BLaER1 treated with 17β-estradiol and CSF1 and Interleukin-3, amounts not matched to agents 10 nM and 100 nM (cell line): ENCODE data around the gene PLCB1.
"Not testable (repeated sequence)": the region's sequence is repeated elsewhere in the genome, so short reads cannot be mapped to it uniquely, and the experiment has no call there.

Experiments
- H3K27ac ChIP-seq, 11 experiments: shearing (Covaris generic); formaldehyde crosslinking; 2 replicates each; pipeline ENCODE4 v1.8.1; 2022
- H3K27me3 ChIP-seq, 11 experiments: shearing (Covaris generic); formaldehyde crosslinking; 2 replicates each; pipeline ENCODE4 v1.8.1; 2022
- H3K36me3 ChIP-seq, 11 experiments: shearing (Covaris generic); formaldehyde crosslinking; 2 replicates each; pipeline ENCODE4 v1.8.1; 2022
- H3K4me1 ChIP-seq, 10 experiments: shearing (Covaris generic); formaldehyde crosslinking; 2 replicates each; pipeline ENCODE4 v1.8.1; 2022
- H3K4me2 ChIP-seq, 11 experiments: shearing (Covaris generic); formaldehyde crosslinking; 2 replicates each; pipeline ENCODE4 v1.8.1; 2022
- H3K4me3 ChIP-seq, 10 experiments: shearing (Covaris generic); formaldehyde crosslinking; 2 replicates each; pipeline ENCODE4 v1.8.1; 2022
- H3K9ac ChIP-seq, 11 experiments: shearing (Covaris generic); formaldehyde crosslinking; 2 replicates each; pipeline ENCODE4 v1.8.1; 2022
- H3K9me3 ChIP-seq, 11 experiments: shearing (Covaris generic); formaldehyde crosslinking; replicated peaks in 1 of 11; 2 replicates each; pipeline ENCODE4 v1.8.1; 2022
- H4K20me1 ChIP-seq, 11 experiments: shearing (Covaris generic); formaldehyde crosslinking; 2 replicates each; pipeline ENCODE4 v1.8.1; 2022
- Cebpa-rat ChIP-seq, 11 experiments: shearing (Covaris generic); IDR thresholded peaks; 2 replicates each; pipeline ENCODE4 v1.8.1; 2022

The PLCB1 gene

GRCh38 chr20:8339349-8339748 is 207.3 kb downstream of the PLCB1 start:
- no peak overlapping the region for H3K4me2 ChIP-seq
- H3K9ac ChIP-seq = no peak overlapping the region

GRCh38 chr20:8342391-8342790 is 210.3 kb downstream of the PLCB1 start:
- peaks cover 0 to 21% (median 9%) of the 10 kb centered on the region in 10 experiments; a peak in 11 of 20 replicates for H3K4me1 ChIP-seq
- no peaks in the 10 kb centered on the region for H3K27me3 ChIP-seq
- H4K20me1 ChIP-seq = no peaks in the 10 kb centered on the region

More at GRCh38 chr20:8339349-8339748, 207.3 kb downstream of the PLCB1 start:
- H3K27ac ChIP-seq = no peak overlapping the region
- peaks cover 0 to 8% (median 0%) of the 10 kb centered on the region in 11 experiments; a peak in 3 of 22 replicates for H3K9me3 ChIP-seq
- no peaks in the 10 kb centered on the region for H3K27me3 ChIP-seq
- no peak for TF ChIP-seq Cebpa-rat (IDR thresholded peaks at IDR 0.05)
- H3K36me3 ChIP-seq = no peaks in the 10 kb centered on the region
- H3K4me3 ChIP-seq = no peak overlapping the region
- H3K4me1 ChIP-seq = no peaks in the 10 kb centered on the region
- no peaks in the 10 kb centered on the region for H4K20me1 ChIP-seq

GRCh38 chr20:8344106-8344505 is 212.0 kb downstream of the PLCB1 start:
- H3K4me3 ChIP-seq = no peak overlapping the region
- H4K20me1 ChIP-seq = no peaks in the 10 kb centered on the region
- TF ChIP-seq Cebpa-rat (IDR thresholded peaks at IDR 0.05) = no peak
- peaks cover 0 to 8% (median 0%) of the 10 kb centered on the region in 11 experiments; a peak in 3 of 22 replicates for H3K9me3 ChIP-seq
- H3K27ac ChIP-seq = no peak overlapping the region
- peaks cover 0 to 38% (median 19%) of the 10 kb centered on the region in 10 experiments; a peak in 14 of 20 replicates for H3K4me1 ChIP-seq
- H3K9ac ChIP-seq = no peak overlapping the region
- H3K36me3 ChIP-seq = no peaks in the 10 kb centered on the region
- no peaks in the 10 kb centered on the region for H3K27me3 ChIP-seq
- no peak overlapping the region for H3K4me2 ChIP-seq

More at GRCh38 chr20:8342391-8342790, 210.3 kb downstream of the PLCB1 start:
- H3K36me3 ChIP-seq = no peaks in the 10 kb centered on the region
- no peak overlapping the region for H3K27ac ChIP-seq
- peaks cover 0 to 8% (median 0%) of the 10 kb centered on the region in 11 experiments; a peak in 3 of 22 replicates for H3K9me3 ChIP-seq
- H3K9ac ChIP-seq = no peak overlapping the region
- TF ChIP-seq Cebpa-rat (IDR thresholded peaks at IDR 0.05) = no peak
- no peak overlapping the region for H3K4me3 ChIP-seq
- H3K4me2 ChIP-seq = no peak overlapping the region

GRCh38 chr20:8344631-8345030 is 212.6 kb downstream of the PLCB1 start:
- TF ChIP-seq Cebpa-rat (IDR thresholded peaks at IDR 0.05) = no peak
- no peak overlapping the region for H3K4me2 ChIP-seq
- no peaks in the 10 kb centered on the region for H3K36me3 ChIP-seq
- H3K9me3 ChIP-seq = peaks cover 0 to 6% (median 0%) of the 10 kb centered on the region in 11 experiments; a peak in 2 of 22 replicates
- peaks cover 0 to 42% (median 19%) of the 10 kb centered on the region in 10 experiments; a peak in 14 of 20 replicates for H3K4me1 ChIP-seq
- H3K27ac ChIP-seq = no peak overlapping the region
- no peak overlapping the region for H3K9ac ChIP-seq
- no peak overlapping the region for H3K4me3 ChIP-seq
- no peaks in the 10 kb centered on the region for H4K20me1 ChIP-seq
- H3K27me3 ChIP-seq = no peaks in the 10 kb centered on the region

GRCh38 chr20:8346700-8347270 is 214.7 kb downstream of the PLCB1 start:
- Histone ChIP-seq H3K4me1 (peaks cover 0 to 42% (median 19%) of the 10 kb centered on the region in 10 experiments; a peak in 14 of 20 replicates), H3K27me3 (no peaks in the 10 kb centered on the region), H4K20me1 (no peaks in the 10 kb centered on the region), H3K27ac (no peak overlapping the region), H3K9me3 (peaks cover 5 to 10% (median 6%) of the 10 kb centered on the region in 11 experiments; a peak in 15 of 22 replicates), H3K4me2 (peak overlapping the region in 7 of 11 experiments; percentile 20 to 52 (median 39); a peak in 13 of 22 replicates), H3K4me3 (no peak overlapping the region), H3K36me3 (0 out of 22 replicates have a peak, but pooled peaks cover 0 to 6% (median 0%) of the 10 kb centered on the region in 11 experiments), H3K9ac (no peak overlapping the region)
- TF ChIP-seq Cebpa-rat (IDR thresholded peaks at IDR 0.05) = no peak

GRCh38 chr20:8350225-8350624 is 218.2 kb downstream of the PLCB1 start:
- Histone ChIP-seq H3K4me1 (peaks cover 0 to 42% (median 19%) of the 10 kb centered on the region in 10 experiments; a peak in 14 of 20 replicates), H3K9me3 (peaks cover 5 to 10% (median 6%) of the 10 kb centered on the region in 11 experiments; a peak in 15 of 22 replicates)
- not testable (repeated sequence) for H3K27ac ChIP-seq, H4K20me1 ChIP-seq, H3K27me3 ChIP-seq, H3K9ac ChIP-seq, H3K36me3 ChIP-seq, H3K4me3 ChIP-seq, H3K4me2 ChIP-seq

- peaks cover 5 to 10% (median 6%) of the 10 kb centered on the region in 11 experiments; a peak in 15 of 22 replicates for H3K9me3 ChIP-seq
- H4K20me1 ChIP-seq = no peaks in the 10 kb centered on the region
- H3K27ac ChIP-seq = no peak overlapping the region
- TF ChIP-seq Cebpa-rat (IDR thresholded peaks at IDR 0.05) = no peak
- peaks cover 11 to 30% (median 23%) of the 10 kb centered on the region in 10 experiments for H3K4me1 ChIP-seq
- no peak overlapping the region for H3K4me3 ChIP-seq
- H3K9ac ChIP-seq = no peak overlapping the region
- H3K36me3 ChIP-seq = 0 out of 22 replicates have a peak, but pooled peaks cover 0 to 6% (median 0%) of the 10 kb centered on the region in 11 experiments
- H3K4me2 ChIP-seq = no peak overlapping the region
- no peaks in the 10 kb centered on the region for H3K27me3 ChIP-seq
Observed at GRCh38 chr20:8352486-8352885, 220.4 kb downstream of the PLCB1 start.

GRCh38 chr20:8353512-8353911 is 221.4 kb downstream of the PLCB1 start:
- no peak for TF ChIP-seq Cebpa-rat (IDR thresholded peaks at IDR 0.05)
- peaks cover 5 to 10% (median 6%) of the 10 kb centered on the region in 11 experiments; a peak in 15 of 22 replicates for H3K9me3 ChIP-seq
- H3K27me3 ChIP-seq = no peaks in the 10 kb centered on the region
- H3K4me2 ChIP-seq = no peak overlapping the region
- peaks cover 8 to 20% (median 18%) of the 10 kb centered on the region in 10 experiments for H3K4me1 ChIP-seq
- H3K27ac ChIP-seq = no peak overlapping the region
- no peak overlapping the region for H3K4me3 ChIP-seq
- no peak overlapping the region for H3K9ac ChIP-seq
- H4K20me1 ChIP-seq = no peaks in the 10 kb centered on the region
- 0 out of 22 replicates have a peak, but pooled peaks cover 0 to 6% (median 0%) of the 10 kb centered on the region in 11 experiments for H3K36me3 ChIP-seq

GRCh38 chr20:8355453-8355852 is 223.4 kb downstream of the PLCB1 start:
- Histone ChIP-seq H4K20me1 (no peaks in the 10 kb centered on the region), H3K4me3 (no peak overlapping the region)
- TF ChIP-seq Cebpa-rat (IDR thresholded peaks at IDR 0.05) = no peak

More at GRCh38 chr20:8355453-8355852, 223.4 kb downstream of the PLCB1 start:
- H3K27ac ChIP-seq = no peak overlapping the region
- H3K27me3 ChIP-seq = no peaks in the 10 kb centered on the region
- H3K36me3 ChIP-seq = no peaks in the 10 kb centered on the region
- H3K4me1 ChIP-seq = peaks cover 14 to 28% (median 20%) of the 10 kb centered on the region in 10 experiments
- H3K4me2 ChIP-seq = no peak overlapping the region
- H3K9ac ChIP-seq = no peak overlapping the region
- H3K9me3 ChIP-seq = peaks cover 0 to 3% (median under 1%) of the 10 kb centered on the region in 11 experiments; a peak in 5 of 22 replicates
